GM18508 (cell line): Measurements from ENCODE around the gene RAET1E.
"Not testable (repeated sequence)": the region's sequence is repeated elsewhere in the genome, so short reads cannot be mapped to it uniquely, and the experiment has no call there.

ENCODE experiments used
- ATAC-seq: cut with Tn5 transposase; IDR thresholded peaks from one replicate; pipeline ENCODE4 v1.9.1; 2021; ENCODE audit warnings: moderate number of reproducible peaks; ENCODE audit not compliant: insufficient read depth, unreplicated experiment

The RAET1E gene

GRCh38 chr6:149912680-149913079, 14.8 kb upstream of the RAET1E start:
- ATAC-seq, result not testable (repeated sequence)

GRCh38 chr6:149910721-149911151, 12.8 kb upstream of the RAET1E start:
- ATAC-seq, result no peak

- no peak for ATAC-seq
Observed at GRCh38 chr6:149909701-149910470, 12.0 kb upstream of the RAET1E start.

GRCh38 chr6:149908480-149908879, 10.6 kb upstream of the RAET1E start:
- not testable (repeated sequence) for ATAC-seq

GRCh38 chr6:149907317-149907716, 9.4 kb upstream of the RAET1E start:
- no peak for ATAC-seq

- no peak for ATAC-seq
Observed at GRCh38 chr6:149906405-149906804, 8.5 kb upstream of the RAET1E start.

- no peak for ATAC-seq
Observed at GRCh38 chr6:149905911-149906371, 8.0 kb upstream of the RAET1E start.

GRCh38 chr6:149905371-149905910, 7.5 kb upstream of the RAET1E start:
- ATAC-seq, result no peak

- ATAC-seq, result no peak
Observed at GRCh38 chr6:149904661-149905370, 6.9 kb upstream of the RAET1E start.

- no peak for ATAC-seq
Observed at GRCh38 chr6:149903938-149904611, 6.2 kb upstream of the RAET1E start.

GRCh38 chr6:149901444-149902140, 3.7 kb upstream of the RAET1E start:
- no peak for ATAC-seq

GRCh38 chr6:149900620-149901443, 2.9 kb upstream of the RAET1E start:
- no peak for ATAC-seq

- no peak for ATAC-seq
Observed at GRCh38 chr6:149899926-149900619, 2.2 kb upstream of the RAET1E start.

GRCh38 chr6:149899486-149899885, 1.6 kb upstream of the RAET1E start:
- ATAC-seq, result no peak

GRCh38 chr6:149898966-149899365, 1.1 kb upstream of the RAET1E start:
- ATAC-seq, result no peak

GRCh38 chr6:149897015-149897697, 757 bp downstream of the RAET1E start:
- ATAC-seq, result no peak

GRCh38 chr6:149896491-149896890, 1.4 kb downstream of the RAET1E start:
- no peak for ATAC-seq

- ATAC-seq, result no peak
Observed at GRCh38 chr6:149895833-149896271, 2.1 kb downstream of the RAET1E start.
